Panc1 (cell line): ENCODE data around the gene DHRS7C. TPM values are rescaled to one million over a fixed set of nuclear protein-coding genes. Genes with fewer than 3 reads are reported as not detected.

Experiments used
- ATAC-seq: fragments of 200-7000 bp; cut with Tn5 transposase; 2 replicates; pipeline ENCODE4 v1.9.1; 2020; ENCODE audit warnings: mild to moderate bottlenecking, moderate library complexity
- BruUV-seq: library from RNA; stranded (reverse); fragments of 400-500 nt; replicated peaks from 2 replicates; lab custom pipeline; 2021; lab: Mats Ljungman, UMichigan
- CTCF ChIA-PET: fragments of 300-600 bp; sonication (Branson Sonifier 250); formaldehyde crosslinking; loops from one replicate; lab custom pipeline; 2022; ENCODE audit warnings: antibody characterized with exemption; lab: Charles Lee
- POLR2A ChIA-PET: fragments of 300-600 bp; sonication (Branson Sonifier 250); formaldehyde crosslinking; loops from one replicate; lab custom pipeline; 2022; ENCODE audit warnings: antibody characterized with exemption; lab: Charles Lee
- DNase-seq: peaks from one replicate; pipeline ENCODE4 v3.0.0-alpha.2; 2010; ENCODE audit warnings: low read depth, low spot score
- H3K27ac ChIP-seq: 2 replicates; pipeline ENCODE4 v1.5.1; 2011; ENCODE audit warnings: mild to moderate bottlenecking, low read length, inconsistent platforms
- H3K27me3 ChIP-seq: fragments of 200-500 bp; sonication (Bioruptor generic); 2 replicates; pipeline ENCODE4 v1.6.0; 2014; ENCODE audit warnings: low read length, inconsistent platforms; ENCODE audit not compliant: control insufficient read depth, insufficient read depth
- H3K36me3 ChIP-seq: fragments of 200-500 bp; sonication (Bioruptor generic); 2 replicates; pipeline ENCODE4 v1.5.1; 2014; ENCODE audit warnings: inconsistent platforms, mild to moderate bottlenecking, low read length, moderate library complexity; ENCODE audit not compliant: control insufficient read depth, insufficient read depth
- H3K4me1 ChIP-seq: 2 replicates; pipeline ENCODE4 v1.5.1; 2011; ENCODE audit warnings: inconsistent platforms, mild to moderate bottlenecking, low read length, moderate library complexity; ENCODE audit not compliant: control insufficient read depth, insufficient read depth
- H3K4me3 ChIP-seq, 2 experiments: 2 replicates each; pipeline ENCODE4 v1.5.1; 2011 to 2012; ENCODE audit warnings: low read depth in 2 of 2, low read length in 2 of 2, mild to moderate bottlenecking in 2 of 2, inconsistent platforms in 1 of 2, moderate library complexity in 1 of 2
- H3K9me3 ChIP-seq: fragments of 200-500 bp; sonication (Bioruptor generic); 2 replicates; pipeline ENCODE4 v1.5.1; 2014; ENCODE audit warnings: low read depth, mild to moderate bottlenecking, inconsistent platforms, low read length, moderate library complexity; ENCODE audit not compliant: control insufficient read depth, insufficient read depth
- POLR2AphosphoS5 ChIP-seq: IDR thresholded peaks from 2 replicates; pipeline ENCODE4 v1.6.1; 2012; ENCODE audit warnings: mild to moderate bottlenecking, low read depth, low read length, moderate library complexity
- SIN3A ChIP-seq: IDR thresholded peaks from 2 replicates; pipeline ENCODE4 v1.6.1; 2012; ENCODE audit warnings: low read depth, mild to moderate bottlenecking, low read length, moderate library complexity, borderline replicate concordance; ENCODE audit not compliant: insufficient read depth
- TCF7L2 ChIP-seq: IDR thresholded peaks from 2 replicates; pipeline ENCODE4 v1.6.1; 2011; ENCODE audit warnings: mild to moderate bottlenecking, low read depth, low read length, inconsistent platforms
- in situ Hi-C: cut with HindIII; loops from 2 replicates; pipeline ENCODE4 v1.10.0; 2016; ENCODE audit warnings: low sequenced_read_pairs, low pct_unique_long_range_greater_than_20kb
- intact Hi-C: fragments of 100-400 bp; cut with micrococcal nuclease; formaldehyde crosslinking; loops from one replicate; pipeline ENCODE4 v1.10.0; 2022; ENCODE audit not compliant: unreplicated experiment
- total RNA-seq: library from RNA; stranded (reverse); gene quantifications from one replicate; pipeline ENCODE4 v1.2.1, GENCODE V29; 2021; ENCODE audit not compliant: unreplicated experiment
- TF ChIP-seq, protein P1 (sequence below): fragments of 450-650 bp; IDR thresholded peaks from 2 replicates; pipeline ENCODE4 v1.5.1; 2017; ENCODE audit warnings: mild to moderate bottlenecking
- TF ChIP-seq, protein P2 (sequence below), 2 experiments: IDR thresholded peaks; 2 replicates each; pipeline ENCODE4 v1.6.1; 2011 to 2012; ENCODE audit warnings: low read depth in 2 of 2, control low read depth in 1 of 2, low read length in 1 of 2, mild to moderate bottlenecking in 1 of 2, moderate library complexity in 1 of 2; ENCODE audit not compliant: insufficient read depth in 1 of 2

Gene DHRS7C
- total RNA-seq, 1 experiment from 2014 or later: not detected

DNA sequence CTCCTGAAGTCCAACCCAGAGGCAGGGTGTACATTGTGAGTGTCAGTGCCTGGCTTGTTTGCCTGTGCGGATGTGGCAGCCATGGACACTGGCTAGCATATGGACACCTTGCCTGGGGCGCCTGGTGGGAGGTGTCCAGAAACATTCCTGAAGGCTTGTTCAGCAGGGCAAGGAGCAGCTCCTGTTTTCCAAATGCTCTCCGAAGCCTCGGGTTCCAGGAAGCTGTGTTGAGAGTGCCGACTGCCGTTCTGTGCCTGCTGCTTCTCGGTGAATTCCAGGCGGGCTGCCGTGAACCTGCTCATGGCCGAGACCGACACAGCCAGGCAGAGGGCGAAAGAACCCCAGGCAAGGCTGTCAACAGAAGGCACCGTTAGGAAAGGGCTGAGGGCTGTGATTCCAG, 10.9 kb upstream of the DHRS7C start:
- POLR2A ChIA-PET: no interaction called here
- in situ Hi-C loops: no loop called here
- TF ChIP-seq POLR2AphosphoS5 (no peak), SIN3A (no peak), TCF7L2 (no peak)
- TF ChIP-seq, protein P1, sequence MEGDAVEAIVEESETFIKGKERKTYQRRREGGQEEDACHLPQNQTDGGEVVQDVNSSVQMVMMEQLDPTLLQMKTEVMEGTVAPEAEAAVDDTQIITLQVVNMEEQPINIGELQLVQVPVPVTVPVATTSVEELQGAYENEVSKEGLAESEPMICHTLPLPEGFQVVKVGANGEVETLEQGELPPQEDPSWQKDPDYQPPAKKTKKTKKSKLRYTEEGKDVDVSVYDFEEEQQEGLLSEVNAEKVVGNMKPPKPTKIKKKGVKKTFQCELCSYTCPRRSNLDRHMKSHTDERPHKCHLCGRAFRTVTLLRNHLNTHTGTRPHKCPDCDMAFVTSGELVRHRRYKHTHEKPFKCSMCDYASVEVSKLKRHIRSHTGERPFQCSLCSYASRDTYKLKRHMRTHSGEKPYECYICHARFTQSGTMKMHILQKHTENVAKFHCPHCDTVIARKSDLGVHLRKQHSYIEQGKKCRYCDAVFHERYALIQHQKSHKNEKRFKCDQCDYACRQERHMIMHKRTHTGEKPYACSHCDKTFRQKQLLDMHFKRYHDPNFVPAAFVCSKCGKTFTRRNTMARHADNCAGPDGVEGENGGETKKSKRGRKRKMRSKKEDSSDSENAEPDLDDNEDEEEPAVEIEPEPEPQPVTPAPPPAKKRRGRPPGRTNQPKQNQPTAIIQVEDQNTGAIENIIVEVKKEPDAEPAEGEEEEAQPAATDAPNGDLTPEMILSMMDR: no peak
- peak overlapping the region in 1 of 2 experiments; percentile 30; a peak in 2 of 4 replicates for H3K4me3 ChIP-seq
- H3K27ac ChIP-seq: no peak overlapping the region
- no peaks in the 10 kb centered on the region; the same call in 1 of the 2 replicates for H3K27me3 ChIP-seq
- intact Hi-C loops: no loop called here
- no peaks in the 10 kb centered on the region for H3K9me3 ChIP-seq
- CTCF ChIA-PET: no interaction called here
- BruUV-seq: no TSS peak
- H3K36me3 ChIP-seq: no peaks in the 10 kb centered on the region
- H3K4me1 ChIP-seq: peaks cover 8% of the 10 kb centered on the region
- DNase-seq (no peak), ATAC-seq (peak; percentile 80)

DNA sequence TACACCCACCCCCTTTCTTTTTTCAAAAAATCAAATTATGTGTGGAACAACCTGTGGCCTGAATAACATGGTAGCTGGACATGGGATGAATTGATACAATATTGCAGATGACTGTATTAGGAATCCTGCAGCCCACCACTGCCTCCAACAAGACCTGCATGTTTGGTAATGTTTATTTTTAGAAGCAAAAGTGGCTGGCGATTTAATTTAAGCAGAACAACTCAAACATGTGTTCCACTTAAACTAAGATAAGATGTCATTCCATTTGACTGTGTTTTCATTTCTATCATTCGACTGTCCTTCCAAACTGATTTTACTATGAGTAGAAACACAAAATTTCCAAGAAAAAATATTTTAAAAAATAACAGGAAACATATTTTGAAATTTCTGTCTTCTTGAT, 10.1 kb upstream of the DHRS7C start:
- DNase-seq: no peak
- H3K4me3 ChIP-seq: no peak overlapping the region
- no peaks in the 10 kb centered on the region for H3K36me3 ChIP-seq
- H3K27ac ChIP-seq: no peak overlapping the region
- POLR2A ChIA-PET: no interaction called here
- intact Hi-C loops (no loop called here), in situ Hi-C loops (no loop called here)
- TF ChIP-seq TCF7L2 (no peak), POLR2AphosphoS5 (no peak), SIN3A (no peak)
- TF ChIP-seq, protein P2, sequence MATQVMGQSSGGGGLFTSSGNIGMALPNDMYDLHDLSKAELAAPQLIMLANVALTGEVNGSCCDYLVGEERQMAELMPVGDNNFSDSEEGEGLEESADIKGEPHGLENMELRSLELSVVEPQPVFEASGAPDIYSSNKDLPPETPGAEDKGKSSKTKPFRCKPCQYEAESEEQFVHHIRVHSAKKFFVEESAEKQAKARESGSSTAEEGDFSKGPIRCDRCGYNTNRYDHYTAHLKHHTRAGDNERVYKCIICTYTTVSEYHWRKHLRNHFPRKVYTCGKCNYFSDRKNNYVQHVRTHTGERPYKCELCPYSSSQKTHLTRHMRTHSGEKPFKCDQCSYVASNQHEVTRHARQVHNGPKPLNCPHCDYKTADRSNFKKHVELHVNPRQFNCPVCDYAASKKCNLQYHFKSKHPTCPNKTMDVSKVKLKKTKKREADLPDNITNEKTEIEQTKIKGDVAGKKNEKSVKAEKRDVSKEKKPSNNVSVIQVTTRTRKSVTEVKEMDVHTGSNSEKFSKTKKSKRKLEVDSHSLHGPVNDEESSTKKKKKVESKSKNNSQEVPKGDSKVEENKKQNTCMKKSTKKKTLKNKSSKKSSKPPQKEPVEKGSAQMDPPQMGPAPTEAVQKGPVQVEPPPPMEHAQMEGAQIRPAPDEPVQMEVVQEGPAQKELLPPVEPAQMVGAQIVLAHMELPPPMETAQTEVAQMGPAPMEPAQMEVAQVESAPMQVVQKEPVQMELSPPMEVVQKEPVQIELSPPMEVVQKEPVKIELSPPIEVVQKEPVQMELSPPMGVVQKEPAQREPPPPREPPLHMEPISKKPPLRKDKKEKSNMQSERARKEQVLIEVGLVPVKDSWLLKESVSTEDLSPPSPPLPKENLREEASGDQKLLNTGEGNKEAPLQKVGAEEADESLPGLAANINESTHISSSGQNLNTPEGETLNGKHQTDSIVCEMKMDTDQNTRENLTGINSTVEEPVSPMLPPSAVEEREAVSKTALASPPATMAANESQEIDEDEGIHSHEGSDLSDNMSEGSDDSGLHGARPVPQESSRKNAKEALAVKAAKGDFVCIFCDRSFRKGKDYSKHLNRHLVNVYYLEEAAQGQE (IDR thresholded peaks at IDR 0.05; ENCODE audit: insufficient read depth in 1 of 2, low read depth in 2 of 2, low read length in 1 of 2): no peak
- TF ChIP-seq, protein P1: no peak
- CTCF ChIA-PET: interaction anchor here (0.7 kb wide), 1 partner anchor 88 kb away, joined by 3 read pairs; no protein-coding TSS in a partner anchor
- BruUV-seq: no TSS peak
- no peaks in the 10 kb centered on the region for H3K9me3 ChIP-seq
- ATAC-seq: no peak
- H3K27me3 ChIP-seq: no peaks in the 10 kb centered on the region; the same call in 1 of the 2 replicates
- H3K4me1 ChIP-seq: peaks cover 8% of the 10 kb centered on the region
